IPS-20b (cell line): Measurements from ENCODE around the gene DUOX1.
"Not testable (repeated sequence)": the region's sequence is repeated elsewhere in the genome, so short reads cannot be mapped to it uniquely, and the experiment has no call there.

Source experiments
- H3K27ac ChIP-seq: one replicate; pipeline ENCODE4 v1.5.1; 2013; ENCODE audit warnings: low read length
- H3K27me3 ChIP-seq: 2 replicates; pipeline ENCODE4 v1.6.1; 2013; ENCODE audit warnings: mild to moderate bottlenecking, low read length, inconsistent platforms; ENCODE audit not compliant: insufficient read depth
- H3K36me3 ChIP-seq: 2 replicates; pipeline ENCODE4 v1.6.1; 2013; ENCODE audit warnings: low read depth, mild to moderate bottlenecking, inconsistent platforms, low read length, moderate library complexity; ENCODE audit not compliant: insufficient read depth
- H3K4me1 ChIP-seq: 2 replicates; pipeline ENCODE4 v1.6.1; 2013; ENCODE audit warnings: mild to moderate bottlenecking, control low read depth, inconsistent platforms, low read length, moderate library complexity; ENCODE audit not compliant: insufficient read depth
- H3K4me3 ChIP-seq: 2 replicates; pipeline ENCODE4 v1.5.1; 2013; ENCODE audit warnings: mild to moderate bottlenecking, low read length, inconsistent platforms
- H3K9ac ChIP-seq: 2 replicates; pipeline ENCODE4 v1.6.1; 2013; ENCODE audit warnings: low read depth, mild to moderate bottlenecking, inconsistent platforms, low read length, moderate library complexity
- H3K9me3 ChIP-seq: 2 replicates; pipeline ENCODE4 v1.6.1; 2013; ENCODE audit warnings: mild to moderate bottlenecking, low read depth, low read length, inconsistent platforms; ENCODE audit not compliant: insufficient read depth

The DUOX1 gene

GRCh38 chr15:45093622-45094357 lies 36.0 kb upstream of the DUOX1 start:
- no peaks in the 10 kb centered on the region for H3K36me3 ChIP-seq
- H3K27me3 ChIP-seq = peaks cover 17% of the 10 kb centered on the region; the same call in 1 of the 2 replicates
- no peaks in the 10 kb centered on the region for H3K4me1 ChIP-seq
- H3K27ac ChIP-seq = no peak overlapping the region
- no peak overlapping the region for H3K9ac ChIP-seq
- H3K4me3 ChIP-seq = no peak overlapping the region
- no peaks in the 10 kb centered on the region for H3K9me3 ChIP-seq

GRCh38 chr15:45094358-45094730 lies 35.5 kb upstream of the DUOX1 start:
- H3K27me3 ChIP-seq = peaks cover 17% of the 10 kb centered on the region; the same call in 1 of the 2 replicates
- H3K4me3 ChIP-seq = no peak overlapping the region
- no peaks in the 10 kb centered on the region for H3K4me1 ChIP-seq
- H3K27ac ChIP-seq = no peak overlapping the region
- no peak overlapping the region for H3K9ac ChIP-seq
- H3K9me3 ChIP-seq = no peaks in the 10 kb centered on the region
- H3K36me3 ChIP-seq = no peaks in the 10 kb centered on the region

- Histone ChIP-seq H3K9ac (no peak overlapping the region), H3K4me1 (peaks cover 3% of the 10 kb centered on the region), H3K9me3 (no peaks in the 10 kb centered on the region), H3K27ac (no peak overlapping the region), H3K4me3 (no peak overlapping the region), H3K36me3 (no peaks in the 10 kb centered on the region), H3K27me3 (peaks cover 21% of the 10 kb centered on the region; the same call in 1 of the 2 replicates)
Observed at GRCh38 chr15:45095661-45096060, 34.1 kb upstream of the DUOX1 start.

GRCh38 chr15:45097466-45097865 lies 32.3 kb upstream of the DUOX1 start:
- Histone ChIP-seq H3K27me3 (peaks cover 13% of the 10 kb centered on the region; the same call in 1 of the 2 replicates), H3K4me1 (peaks cover 10% of the 10 kb centered on the region), H3K4me3 (no peak overlapping the region), H3K9me3 (no peaks in the 10 kb centered on the region), H3K27ac (no peak overlapping the region), H3K9ac (no peak overlapping the region), H3K36me3 (no peaks in the 10 kb centered on the region)

- Histone ChIP-seq H3K9me3 (no peaks in the 10 kb centered on the region), H3K27me3 (peaks cover 9% of the 10 kb centered on the region; the same call in 1 of the 2 replicates), H3K27ac (no peak overlapping the region), H3K36me3 (no peaks in the 10 kb centered on the region), H3K4me3 (no peak overlapping the region), H3K4me1 (peaks cover 10% of the 10 kb centered on the region), H3K9ac (no peak overlapping the region)
Observed at GRCh38 chr15:45099549-45100165, 30.1 kb upstream of the DUOX1 start.

GRCh38 chr15:45100884-45101625 lies 28.7 kb upstream of the DUOX1 start:
- Histone ChIP-seq H3K9ac (no peak overlapping the region), H3K27ac (no peak overlapping the region), H3K4me3 (no peak overlapping the region; the same call in 1 of the 2 replicates), H3K36me3 (no peaks in the 10 kb centered on the region), H3K27me3 (peaks cover 17% of the 10 kb centered on the region; the same call in 1 of the 2 replicates), H3K4me1 (peaks cover 10% of the 10 kb centered on the region), H3K9me3 (no peaks in the 10 kb centered on the region)

GRCh38 chr15:45101749-45102148 lies 28.0 kb upstream of the DUOX1 start:
- peaks cover 10% of the 10 kb centered on the region for H3K4me1 ChIP-seq
- no peak overlapping the region for H3K4me3 ChIP-seq
- no peak overlapping the region for H3K27ac ChIP-seq

GRCh38 chr15:45102226-45102625 lies 27.6 kb upstream of the DUOX1 start:
- Histone ChIP-seq H3K27ac (no peak overlapping the region), H3K27me3 (peaks cover 28% of the 10 kb centered on the region; the same call in 1 of the 2 replicates)

More at GRCh38 chr15:45101749-45102148, 28.0 kb upstream of the DUOX1 start:
- H3K36me3 ChIP-seq = no peaks in the 10 kb centered on the region
- H3K9me3 ChIP-seq = no peaks in the 10 kb centered on the region
- H3K9ac ChIP-seq = no peak overlapping the region
- H3K27me3 ChIP-seq = peaks cover 23% of the 10 kb centered on the region; the same call in 1 of the 2 replicates

GRCh38 chr15:45104170-45104569 lies 25.6 kb upstream of the DUOX1 start:
- not testable (repeated sequence) for H3K9ac ChIP-seq, H3K9me3 ChIP-seq, H3K4me3 ChIP-seq, H3K27ac ChIP-seq, H3K36me3 ChIP-seq
- Histone ChIP-seq H3K4me1 (peaks cover 10% of the 10 kb centered on the region), H3K27me3 (peaks cover 37% of the 10 kb centered on the region)

More at GRCh38 chr15:45102226-45102625, 27.6 kb upstream of the DUOX1 start:
- H3K4me3 ChIP-seq = no peak overlapping the region
- H3K9me3 ChIP-seq = no peaks in the 10 kb centered on the region
- H3K36me3 ChIP-seq = no peaks in the 10 kb centered on the region
- peaks cover 10% of the 10 kb centered on the region for H3K4me1 ChIP-seq
- no peak overlapping the region for H3K9ac ChIP-seq

GRCh38 chr15:45105586-45105985 lies 24.2 kb upstream of the DUOX1 start:
- Histone ChIP-seq H3K9ac (no peak overlapping the region), H3K27ac (no peak overlapping the region), H3K9me3 (no peaks in the 10 kb centered on the region), H3K4me3 (no peak overlapping the region), H3K36me3 (no peaks in the 10 kb centered on the region), H3K4me1 (peaks cover 8% of the 10 kb centered on the region), H3K27me3 (peaks cover 48% of the 10 kb centered on the region)

- Histone ChIP-seq H3K9me3 (no peaks in the 10 kb centered on the region), H3K4me1 (peaks cover 2% of the 10 kb centered on the region; the same call in 1 of the 2 replicates), H3K27me3 (peaks cover 53% of the 10 kb centered on the region), H3K9ac (no peak overlapping the region), H3K4me3 (no peak overlapping the region), H3K36me3 (no peaks in the 10 kb centered on the region), H3K27ac (no peak overlapping the region)
Observed at GRCh38 chr15:45106002-45106790, 23.6 kb upstream of the DUOX1 start.
